SK-N-SH (cell line): ENCODE results near the gene IMPACT. TPM values are rescaled to one million over a fixed set of nuclear protein-coding genes. Genes with fewer than 3 reads are reported as not detected.

ENCODE experiments used
- CTCF ChIA-PET: fragments of 300-600, 350-600 bp; formaldehyde crosslinking; extraction: SDS; loops from one replicate; lab custom pipeline; 2021; lab: Yijun Ruan, JAX
- POLR2A ChIA-PET: fragments of 350-600 bp; sonication (Branson Sonifier 250); formaldehyde crosslinking; extraction: SDS; loops from one replicate; lab custom pipeline; 2020; ENCODE audit warnings: antibody characterized with exemption, inconsistent platforms; lab: Yijun Ruan, JAX
- DNase-seq: peaks from one replicate; pipeline ENCODE4 v3.0.0; 2012
- H2AFZ ChIP-seq: fragments of 200-600 bp; sonication (generic); 2 replicates; pipeline ENCODE4 v1.8.1; 2016; ENCODE audit warnings: antibody characterized with exemption, mild to moderate bottlenecking, low read depth
- H3F3A ChIP-seq: fragments of 200-600 bp; sonication (generic); replicated peaks from 2 replicates; pipeline ENCODE3; 2016; ENCODE audit warnings: antibody characterized with exemption, mild to moderate bottlenecking; ENCODE audit not compliant: insufficient read depth
- H3K27ac ChIP-seq, 2 experiments: fragments of 200-500 bp in 1 of 2; fragments of 200-600 bp in 1 of 2; sonication (Bioruptor generic) in 1 of 2; sonication (generic), shearing (Covaris generic) in 1 of 2; 2 replicates each; pipeline versions ENCODE4 v1.5.1 to v1.6.1; 2014 to 2016; ENCODE audit warnings: low read depth in 2 of 2, inconsistent platforms in 1 of 2, low read length in 1 of 2, mild to moderate bottlenecking in 1 of 2, mixed read lengths in 1 of 2
- H3K27me3 ChIP-seq: fragments of 200-600 bp; sonication (generic), shearing (Covaris generic); 2 replicates; pipeline ENCODE4 v1.6.1; 2016; ENCODE audit warnings: mixed run types; ENCODE audit not compliant: insufficient read depth
- H3K36me3 ChIP-seq, 2 experiments: fragments of 200-500 bp in 1 of 2; fragments of 200-600 bp in 1 of 2; sonication (Bioruptor generic) in 1 of 2; sonication (generic) in 1 of 2; replicated peaks in 1 of 2; 2 replicates each; pipeline versions ENCODE3 to v1.5.1; 2014 to 2016; ENCODE audit warnings: low read length in 1 of 2, mild to moderate bottlenecking in 1 of 2; ENCODE audit not compliant: insufficient read depth in 2 of 2, control insufficient read depth in 1 of 2
- H3K4me1 ChIP-seq, 2 experiments: fragments of 200-500 bp in 1 of 2; fragments of 200-600 bp in 1 of 2; sonication (Bioruptor generic) in 1 of 2; sonication (generic), shearing (Covaris generic) in 1 of 2; 2 replicates each; pipeline versions ENCODE4 v1.5.1 to v1.6.1; 2014 to 2016; ENCODE audit warnings: low read depth in 1 of 2, low read length in 1 of 2, mixed run types in 1 of 2; ENCODE audit not compliant: insufficient read depth in 2 of 2, control insufficient read depth in 1 of 2
- H3K4me2 ChIP-seq: fragments of 200-600 bp; sonication (generic), shearing (Covaris generic); 2 replicates; pipeline ENCODE4 v1.6.1; 2017; ENCODE audit warnings: mixed run types
- H3K4me3 ChIP-seq, 2 experiments: fragments of 200-500 bp in 1 of 2; fragments of 200-600 bp in 1 of 2; sonication (Bioruptor generic) in 1 of 2; sonication (generic), shearing (Covaris generic) in 1 of 2; 2 replicates each; pipeline versions ENCODE4 v1.5.1 to v1.8.1; 2014 to 2016; ENCODE audit warnings: low read depth in 2 of 2, inconsistent platforms in 1 of 2, low read length in 1 of 2, mild to moderate bottlenecking in 1 of 2, mixed read lengths in 1 of 2, moderate library complexity in 1 of 2
- H3K79me2 ChIP-seq: fragments of 200-600 bp; sonication (generic); 2 replicates; pipeline ENCODE4 v1.8.1; 2017; ENCODE audit warnings: mild to moderate bottlenecking; ENCODE audit not compliant: insufficient read depth
- H3K9ac ChIP-seq: fragments of 200-600 bp; sonication (generic); 2 replicates; pipeline ENCODE4 v1.6.1; 2017; ENCODE audit warnings: mixed run types
- H3K9me2 ChIP-seq: fragments of 200-600 bp; sonication (generic); 2 replicates; pipeline ENCODE4 v1.6.1; 2017; ENCODE audit warnings: mixed run types
- H3K9me3 ChIP-seq: fragments of 200-600 bp; sonication (generic); 2 replicates; pipeline ENCODE4 v1.6.1; 2017; ENCODE audit warnings: mixed run types, mild to moderate bottlenecking, moderate library complexity
- H4K20me1 ChIP-seq: fragments of 200-600 bp; sonication (generic); 2 replicates; pipeline ENCODE4 v1.6.1; 2017; ENCODE audit warnings: mild to moderate bottlenecking, mixed run types; ENCODE audit not compliant: insufficient read depth
- CHD2 ChIP-seq: fragments of 150-350 bp; IDR thresholded peaks from 2 replicates; pipeline ENCODE4 v1.6.1; 2018; ENCODE audit warnings: low read length; ENCODE audit not compliant: partially characterized antibody
- ELF1 ChIP-seq: IDR thresholded peaks from 2 replicates; pipeline ENCODE4 v1.4.0; 2012
- FOSL2 ChIP-seq: IDR thresholded peaks from 2 replicates; pipeline ENCODE4 v1.4.0; 2012; ENCODE audit warnings: low read depth, mild to moderate bottlenecking, moderate library complexity, borderline replicate concordance
- FOXJ3 ChIP-seq: sonication (generic); formaldehyde crosslinking; IDR thresholded peaks from 2 replicates; pipeline ENCODE4 v1.5.1; 2020; ENCODE audit warnings: mild to moderate bottlenecking, missing genetic modification reagents
- MXI1 ChIP-seq: IDR thresholded peaks from 2 replicates; pipeline ENCODE4 v1.6.1; 2012; ENCODE audit warnings: mild to moderate bottlenecking, low read depth, low read length, improper control_type of control experiment
- RCOR1 ChIP-seq: fragments of 150-350 bp; IDR thresholded peaks from 2 replicates; pipeline ENCODE4 v1.6.1; 2017; ENCODE audit warnings: antibody characterized with exemption, low read length
- YY1 ChIP-seq: IDR thresholded peaks from 2 replicates; pipeline ENCODE4 v1.4.0; 2012; ENCODE audit warnings: low read depth, mild to moderate bottlenecking
- WGBS: methylation state at CpG from one replicate; pipeline ENCODE4 v1.1.6; 2017; ENCODE audit warnings: low lambda C conversion rate; 5-methylcytosine and 5-hydroxymethylcytosine counted together
- polyA plus RNA-seq, 3 experiments: library from polyadenylated mRNA; depleted of rRNA; stranded (reverse); fragments of >200 nt; gene quantifications; 2 replicates each; pipeline ENCODE4 v1.2.3, GENCODE V29; 2012
- TF ChIP-seq, protein P1 (sequence below): fragments of 200-600 bp; sonication (generic); IDR thresholded peaks from 2 replicates; pipeline ENCODE4 v1.6.1; 2017; ENCODE audit warnings: antibody characterized with exemption, mild to moderate bottlenecking, moderate library complexity

IMPACT gene
- polyA plus RNA-seq, 1 of the 3 experiments (the other 2 are of a cell fraction), result 13.0 TPM

DNA sequence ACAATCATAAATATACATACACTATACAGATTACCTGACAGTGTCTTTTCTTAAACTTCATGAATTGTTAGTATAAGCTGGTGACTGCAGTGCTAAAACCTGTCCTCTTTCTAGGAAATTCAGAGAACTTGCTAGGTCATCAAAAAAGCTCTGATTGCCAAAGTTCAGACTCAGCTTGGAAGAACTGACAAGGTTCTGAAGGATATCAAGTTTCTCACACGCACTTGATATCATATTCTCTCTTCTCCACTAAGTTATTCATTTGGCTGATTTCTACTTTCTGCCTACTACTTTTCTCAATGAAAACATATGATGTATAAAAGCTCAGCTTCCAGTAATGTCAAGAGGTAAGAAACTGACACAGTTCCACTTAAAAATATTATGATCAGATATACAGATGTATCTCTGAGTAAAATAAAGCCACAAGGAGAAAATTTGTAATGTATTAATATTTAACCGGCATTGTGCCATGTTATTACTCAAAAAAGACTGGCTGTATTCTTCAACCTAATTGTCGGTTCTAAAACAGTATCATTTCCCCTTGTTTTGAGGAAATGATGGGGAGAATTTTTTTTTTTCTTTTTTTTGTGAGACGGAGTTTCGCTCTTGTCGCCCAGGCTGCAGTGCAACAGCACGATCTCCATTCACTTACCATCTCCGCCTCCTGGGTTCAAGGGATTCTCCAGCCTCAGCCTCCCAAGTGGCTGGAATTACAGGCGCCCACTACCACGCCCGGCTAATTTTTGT is 31.2 kb upstream of the IMPACT start:
- H4K20me1 ChIP-seq, result no peaks in the 10 kb centered on the region
- no peak overlapping the region for H2AFZ ChIP-seq
- CTCF ChIA-PET, result no interaction called here
- TF ChIP-seq CHD2 (no peak), MXI1 (no peak), FOXJ3 (no peak), FOSL2 (no peak), ELF1 (no peak), RCOR1 (no peak)
- TF ChIP-seq, all 33 proteins: peak for 0
- Histone ChIP-seq H3K9ac (no peak overlapping the region), H3K4me3 (no peak overlapping the region), H3F3A (peaks cover 15% of the 10 kb centered on the region), H3K4me2 (no peak overlapping the region), H3K4me1 (peaks cover 3 to 7% of the 10 kb centered on the region in 2 experiments; a peak in 3 of 4 replicates), H3K9me3 (no peaks in the 10 kb centered on the region), H3K27me3 (no peaks in the 10 kb centered on the region), H3K9me2 (no peaks in the 10 kb centered on the region), H3K27ac (no peak overlapping the region), H3K36me3 (no peaks in the 10 kb centered on the region), H3K79me2 (peaks cover 9% of the 10 kb centered on the region; the same call in 1 of the 2 replicates)
- POLR2A ChIA-PET, result no interaction called here
- DNase-seq, result no peak
- 92% methylated on average over 11 of the region's 11 CpGs for WGBS

DNA sequence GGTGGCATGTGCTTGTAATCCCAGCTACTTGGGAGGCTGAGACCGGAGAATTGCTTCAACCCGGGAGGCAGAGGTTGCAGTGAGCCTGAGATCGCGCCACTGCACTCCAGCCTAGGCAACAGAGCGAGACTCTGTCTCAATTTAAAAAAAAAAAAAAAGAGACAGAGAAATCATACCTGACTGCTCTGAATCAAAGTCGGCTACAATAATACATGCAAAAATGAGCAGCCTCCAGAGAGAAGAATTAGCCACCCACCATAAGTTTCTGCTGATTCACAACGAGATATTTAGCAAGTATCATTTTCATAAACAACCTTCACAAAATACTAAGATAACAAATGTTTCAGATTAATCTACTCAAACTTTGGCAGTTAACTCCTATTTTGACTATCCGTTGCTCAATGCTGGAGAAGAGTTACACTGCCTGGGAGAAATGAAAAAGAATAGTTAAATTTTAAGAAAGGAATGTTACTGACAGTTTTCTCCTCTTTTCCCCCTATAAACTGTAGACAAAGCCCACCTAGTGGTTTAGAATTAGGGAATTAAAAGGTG is 30.3 kb upstream of the IMPACT start:
- no peaks in the 10 kb centered on the region for H4K20me1 ChIP-seq
- no peak overlapping the region; the same call in 1 of the 2 replicates for H2AFZ ChIP-seq
- 0 out of 4 replicates have a peak overlapping the region, but pooled peaks of 1 of the 2 experiments have one; percentile 5 for H3K27ac ChIP-seq
- no peak for TF ChIP-seq YY1
- TF ChIP-seq, protein P1, sequence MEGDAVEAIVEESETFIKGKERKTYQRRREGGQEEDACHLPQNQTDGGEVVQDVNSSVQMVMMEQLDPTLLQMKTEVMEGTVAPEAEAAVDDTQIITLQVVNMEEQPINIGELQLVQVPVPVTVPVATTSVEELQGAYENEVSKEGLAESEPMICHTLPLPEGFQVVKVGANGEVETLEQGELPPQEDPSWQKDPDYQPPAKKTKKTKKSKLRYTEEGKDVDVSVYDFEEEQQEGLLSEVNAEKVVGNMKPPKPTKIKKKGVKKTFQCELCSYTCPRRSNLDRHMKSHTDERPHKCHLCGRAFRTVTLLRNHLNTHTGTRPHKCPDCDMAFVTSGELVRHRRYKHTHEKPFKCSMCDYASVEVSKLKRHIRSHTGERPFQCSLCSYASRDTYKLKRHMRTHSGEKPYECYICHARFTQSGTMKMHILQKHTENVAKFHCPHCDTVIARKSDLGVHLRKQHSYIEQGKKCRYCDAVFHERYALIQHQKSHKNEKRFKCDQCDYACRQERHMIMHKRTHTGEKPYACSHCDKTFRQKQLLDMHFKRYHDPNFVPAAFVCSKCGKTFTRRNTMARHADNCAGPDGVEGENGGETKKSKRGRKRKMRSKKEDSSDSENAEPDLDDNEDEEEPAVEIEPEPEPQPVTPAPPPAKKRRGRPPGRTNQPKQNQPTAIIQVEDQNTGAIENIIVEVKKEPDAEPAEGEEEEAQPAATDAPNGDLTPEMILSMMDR, result no peak
- TF ChIP-seq, all 33 proteins: peak for 0
- no peaks in the 10 kb centered on the region for H3K9me2 ChIP-seq
- no peaks in the 10 kb centered on the region for H3K36me3 ChIP-seq
- ChIA-PET CTCF (interaction anchor here (1.5 to 1.8 kb wide), 2 partner anchors 20 to 91 kb away, joined by 3 to 5 read pairs; no protein-coding TSS in a partner anchor), POLR2A (no interaction called here)
- peaks cover 9% of the 10 kb centered on the region; the same call in 1 of the 2 replicates for H3K79me2 ChIP-seq
- H3K9ac ChIP-seq, result no peak overlapping the region; the same call in 1 of the 2 replicates
- peak overlapping the region; percentile 83 for H3K4me2 ChIP-seq
- peak overlapping the region in 1 of 2 experiments; percentile 93; a peak in 3 of 4 replicates for H3K4me3 ChIP-seq
- H3K4me1 ChIP-seq, result peaks cover 3 to 7% of the 10 kb centered on the region in 2 experiments; a peak in 3 of 4 replicates
- no peaks in the 10 kb centered on the region for H3K27me3 ChIP-seq
- H3F3A ChIP-seq, result peaks cover 15% of the 10 kb centered on the region
- no peak for DNase-seq
- H3K9me3 ChIP-seq, result no peaks in the 10 kb centered on the region
- WGBS, result 80% methylated on average over 8 of the region's 8 CpGs
